SK-N-SH treated with all-trans-retinoic acid at 6 μM for 48 hours (cell line): ENCODE data around the gene ALX4.

Experiments used
- CSDC2 ChIP-seq: fragments of 250-450 bp; sonication (Bioruptor Pico); IDR thresholded peaks from 2 replicates; pipeline ENCODE4 v1.5.0; 2020; ENCODE audit warnings: mild to moderate bottlenecking, moderate library complexity
- CSRNP3 ChIP-seq: fragments of 250-450 bp; sonication (Bioruptor Pico); IDR thresholded peaks from 2 replicates; pipeline ENCODE4 v1.5.1; 2021; ENCODE audit warnings: mild to moderate bottlenecking, moderate library complexity
- ESRRG ChIP-seq: fragments of 250-450 bp; sonication (Bioruptor Pico); IDR thresholded peaks from 2 replicates; pipeline ENCODE4 v1.6.1; 2021; ENCODE audit warnings: mild to moderate bottlenecking
- PATZ1 ChIP-seq: fragments of 250-450 bp; sonication (Bioruptor Pico); IDR thresholded peaks from 2 replicates; pipeline ENCODE4 v1.8.0; 2020; ENCODE audit warnings: mild to moderate bottlenecking, moderate library complexity, borderline replicate concordance
- POU6F1 ChIP-seq: fragments of 250-450 bp; sonication (Bioruptor Pico); IDR thresholded peaks from 2 replicates; pipeline ENCODE4 v1.8.0; 2021; ENCODE audit warnings: low read depth, mild to moderate bottlenecking, moderate library complexity, borderline replicate concordance
- RARB ChIP-seq: fragments of 250-450 bp; sonication (Bioruptor Pico); IDR thresholded peaks from 2 replicates; pipeline ENCODE4 v1.8.0; 2021; ENCODE audit warnings: mild to moderate bottlenecking, moderate library complexity
- ZFP3 ChIP-seq: fragments of 250-450 bp; sonication (Bioruptor Pico); IDR thresholded peaks from 2 replicates; pipeline ENCODE4 v1.5.0; 2020; ENCODE audit warnings: mild to moderate bottlenecking, moderate library complexity
- ZFP30 ChIP-seq: fragments of 450-650 bp; formaldehyde crosslinking; IDR thresholded peaks from 2 replicates; pipeline ENCODE4 v1.5.0; 2022; ENCODE audit warnings: mild to moderate bottlenecking, moderate library complexity
- ZNF8 ChIP-seq: fragments of 450-650 bp; formaldehyde crosslinking; IDR thresholded peaks from 2 replicates; pipeline ENCODE4 v1.5.0; 2020; ENCODE audit warnings: mild to moderate bottlenecking, moderate library complexity

- TF ChIP-seq POU6F1 (CRISPR knock-in tag) (no peak), ESRRG (CRISPR knock-in tag) (no peak), RARB (CRISPR knock-in tag) (no peak), PATZ1 (CRISPR knock-in tag) (no peak), CSRNP3 (CRISPR knock-in tag) (no peak), ZFP30 (CRISPR knock-in tag) (no peak), CSDC2 (no peak), ZNF8 (no peak), ZFP3 (CRISPR knock-in tag) (no peak)
Measured at GRCh38 chr11:44271286-44271685, 38.7 kb downstream of the ALX4 start.
